ENCODE data around the gene GART. TPM values are rescaled to one million over a fixed set of nuclear protein-coding genes. Genes with fewer than 3 reads are reported as not detected.

The GART gene
- total and polyA plus RNA-seq, 2 of the 4 experiments (the other 2 are of a cell fraction) = 29.9 to 73.8 TPM

DNA sequence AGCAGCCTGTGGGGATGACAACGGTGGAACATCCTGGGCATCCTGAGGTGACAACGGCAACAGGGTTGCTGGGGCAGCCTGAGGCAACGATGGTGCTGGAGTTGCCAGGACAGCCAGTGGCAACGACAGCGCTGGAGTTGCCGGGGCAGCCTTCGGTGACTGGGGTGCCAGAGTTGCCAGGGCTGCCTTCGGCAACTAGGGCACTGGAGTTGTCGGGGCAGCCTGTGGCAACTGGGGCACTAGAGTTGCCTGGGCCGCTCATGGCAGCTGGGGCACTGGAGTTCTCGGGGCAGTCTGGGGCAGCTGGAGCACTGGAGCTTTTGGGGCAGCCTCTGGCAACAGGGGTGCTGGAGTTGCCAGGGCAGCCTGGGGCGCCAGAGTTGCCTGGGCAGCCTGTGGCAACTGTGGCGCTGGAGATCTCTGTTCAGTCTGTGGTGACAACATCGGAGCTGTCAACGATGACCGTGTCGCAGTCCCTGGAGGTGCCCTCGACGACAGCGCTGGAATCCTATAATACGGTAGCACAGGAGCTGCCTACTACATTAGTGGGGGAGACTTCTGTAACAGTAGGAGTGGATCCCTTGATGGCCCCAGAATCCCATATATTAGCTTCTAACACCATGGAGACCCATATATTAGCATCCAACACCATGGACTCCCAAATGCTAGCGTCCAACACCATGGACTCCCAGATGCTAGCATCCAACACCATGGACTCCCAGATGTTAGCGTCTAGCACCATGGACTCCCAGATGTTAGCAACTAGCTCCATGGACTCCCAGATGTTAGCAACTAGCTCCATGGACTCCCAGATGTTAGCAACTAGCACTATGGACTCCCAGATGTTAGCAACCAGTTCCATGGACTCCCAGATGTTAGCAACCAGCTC lies 9.1 kb upstream of the GART start:
- Histone ChIP-seq H3K27ac (ENCODE audit: insufficient read depth, low read length) (no peak overlapping the region), H3K4me3 (ENCODE audit: insufficient read depth, low read depth, low read length) (no peak overlapping the region), H3K36me3 (ENCODE audit: control insufficient read depth, insufficient read depth, low read length) (peaks cover 64% of the 10 kb centered on the region), H2BK120ac (ENCODE audit: low read depth, low read length) (no peak overlapping the region), H3K9me1 (ENCODE audit: insufficient read depth, low read length) (peaks cover 19% of the 10 kb centered on the region), H3K9ac (ENCODE audit: low read depth, low read length) (no peak overlapping the region), H4K20me1 (ENCODE audit: insufficient read depth, low read length) (peaks cover 85% of the 10 kb centered on the region), H2BK5ac (ENCODE audit: low read depth, low read length, poor library complexity, severe bottlenecking) (no peak overlapping the region), H3K23ac (ENCODE audit: low read depth, low read length) (no peak overlapping the region), H2AK5ac (ENCODE audit: low read depth, low read length) (no peak overlapping the region), H3K9me3 (ENCODE audit: control insufficient read depth, insufficient read depth, low read length) (no peaks in the 10 kb centered on the region), H3K18ac (ENCODE audit: low read depth, low read length) (no peak overlapping the region), H2AK9ac (replicated peaks; ENCODE audit: low read depth, low read length, poor library complexity) (no peak overlapping the region), H3K79me1 (ENCODE audit: low read depth in 1 of 2, low read length in 2 of 2) (peaks cover 32 to 63% of the 10 kb centered on the region in 2 experiments), H4K5ac (ENCODE audit: low read depth, low read length) (no peak overlapping the region), H4K91ac (ENCODE audit: insufficient read depth, low read depth, low read length) (no peak overlapping the region), H2BK15ac (ENCODE audit: low read depth, low read length) (no peak overlapping the region), H3K56ac (ENCODE audit: extremely low read depth, insufficient read depth, low read length) (no peak overlapping the region), H2BK20ac (ENCODE audit: low read depth, low read length) (no peak overlapping the region), H3K14ac (replicated peaks; ENCODE audit: low read depth, low read length) (no peak overlapping the region), H3K4ac (ENCODE audit: low read depth, low read length) (no peak overlapping the region), H3K27me3 (ENCODE audit: control insufficient read depth, insufficient read depth, low read length) (no peaks in the 10 kb centered on the region), H3K4me2 (ENCODE audit: low read depth, low read length) (no peak overlapping the region), H4K8ac (ENCODE audit: low read depth in 2 of 2, low read length in 2 of 2) (no peak overlapping the region), H2AFZ (replicated peaks; ENCODE audit: low read length, poor library complexity) (no peak overlapping the region), H3K4me1 (ENCODE audit: control insufficient read depth, insufficient read depth, low read length) (no peaks in the 10 kb centered on the region)
- CTCF ChIA-PET = interaction anchor here (0.6 kb wide), 1 partner anchor 344 kb away, joined by 3 read pairs; no protein-coding TSS in a partner anchor
- POLR2A ChIA-PET (ENCODE audit: unreplicated experiment) = no interaction called here
- 97% methylated on average over 15 of the region's 23 CpGs; no CpG with 5 or more reads in 1 of the 2 experiments for WGBS, 2 experiments (ENCODE audit: extremely low coverage in 2 of 2, insufficient read length in 1 of 2)
- DNase-seq (no peak), ATAC-seq (ENCODE audit: low read depth) (no peak)
- no TSS peak for BruUV-seq (replicated peaks)
- dilution Hi-C loops (cut with HindIII; ENCODE audit: low sequenced_read_pairs, unreplicated experiment) (no loop called here), intact Hi-C loops (cut with micrococcal nuclease) (no loop called here), in situ Hi-C loops (cut with MboI; ENCODE audit: low sequenced_read_pairs) (no loop called here)
- TF ChIP-seq POLR2A (IDR thresholded peaks at IDR 0.05; ENCODE audit: low read depth, low read length) (no peak), FOS (IDR thresholded peaks at IDR 0.05; ENCODE audit: low read depth, low read length) (no peak), SMC3 (IDR thresholded peaks at IDR 0.05; ENCODE audit: low read depth, low read length) (no peak), NFE2L2 (IDR thresholded peaks at IDR 0.05; ENCODE audit: low read depth, low read length) (no peak), RCOR1 (IDR thresholded peaks at IDR 0.05; ENCODE audit: insufficient replicate concordance, low read length) (no peak), BHLHE40 (IDR thresholded peaks at IDR 0.05; ENCODE audit: low read depth, low read length) (no peak), CHD1 (IDR thresholded peaks at IDR 0.05; ENCODE audit: low read depth, low read length) (no peak), MXI1 (IDR thresholded peaks at IDR 0.05; ENCODE audit: borderline replicate concordance, low read depth, low read length) (no peak), RAD21 (IDR thresholded peaks at IDR 0.05; ENCODE audit: low read length) (no peak), MAZ (IDR thresholded peaks at IDR 0.05; ENCODE audit: borderline replicate concordance, low read depth, low read length) (no peak), MAFK (IDR thresholded peaks at IDR 0.05; ENCODE audit: low read depth, low read length) (no peak), RFX5 (IDR thresholded peaks at IDR 0.05; ENCODE audit: low read depth, low read length) (no peak), CEBPB (IDR thresholded peaks at IDR 0.05; ENCODE audit: low read depth, low read length) (no peak)
- TF ChIP-seq, protein P1, sequence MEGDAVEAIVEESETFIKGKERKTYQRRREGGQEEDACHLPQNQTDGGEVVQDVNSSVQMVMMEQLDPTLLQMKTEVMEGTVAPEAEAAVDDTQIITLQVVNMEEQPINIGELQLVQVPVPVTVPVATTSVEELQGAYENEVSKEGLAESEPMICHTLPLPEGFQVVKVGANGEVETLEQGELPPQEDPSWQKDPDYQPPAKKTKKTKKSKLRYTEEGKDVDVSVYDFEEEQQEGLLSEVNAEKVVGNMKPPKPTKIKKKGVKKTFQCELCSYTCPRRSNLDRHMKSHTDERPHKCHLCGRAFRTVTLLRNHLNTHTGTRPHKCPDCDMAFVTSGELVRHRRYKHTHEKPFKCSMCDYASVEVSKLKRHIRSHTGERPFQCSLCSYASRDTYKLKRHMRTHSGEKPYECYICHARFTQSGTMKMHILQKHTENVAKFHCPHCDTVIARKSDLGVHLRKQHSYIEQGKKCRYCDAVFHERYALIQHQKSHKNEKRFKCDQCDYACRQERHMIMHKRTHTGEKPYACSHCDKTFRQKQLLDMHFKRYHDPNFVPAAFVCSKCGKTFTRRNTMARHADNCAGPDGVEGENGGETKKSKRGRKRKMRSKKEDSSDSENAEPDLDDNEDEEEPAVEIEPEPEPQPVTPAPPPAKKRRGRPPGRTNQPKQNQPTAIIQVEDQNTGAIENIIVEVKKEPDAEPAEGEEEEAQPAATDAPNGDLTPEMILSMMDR (conservative IDR thresholded peaks at IDR 0.05; ENCODE audit: low read depth, low read length) = no peak
- TF ChIP-seq, protein P2, sequence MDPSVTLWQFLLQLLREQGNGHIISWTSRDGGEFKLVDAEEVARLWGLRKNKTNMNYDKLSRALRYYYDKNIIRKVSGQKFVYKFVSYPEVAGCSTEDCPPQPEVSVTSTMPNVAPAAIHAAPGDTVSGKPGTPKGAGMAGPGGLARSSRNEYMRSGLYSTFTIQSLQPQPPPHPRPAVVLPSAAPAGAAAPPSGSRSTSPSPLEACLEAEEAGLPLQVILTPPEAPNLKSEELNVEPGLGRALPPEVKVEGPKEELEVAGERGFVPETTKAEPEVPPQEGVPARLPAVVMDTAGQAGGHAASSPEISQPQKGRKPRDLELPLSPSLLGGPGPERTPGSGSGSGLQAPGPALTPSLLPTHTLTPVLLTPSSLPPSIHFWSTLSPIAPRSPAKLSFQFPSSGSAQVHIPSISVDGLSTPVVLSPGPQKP (IDR thresholded peaks at IDR 0.05; ENCODE audit: borderline replicate concordance, low read depth, low read length) = no peak

All from IMR-90 (cell line).